ENCODE results near the gene GFOD1. TPM values are rescaled to one million over a fixed set of nuclear protein-coding genes. Genes with fewer than 3 reads are reported as not detected.

GFOD1 gene
- total and polyA plus RNA-seq, 2 of the 4 experiments (the other 2 are of a cell fraction), result 1.8 to 3.4 TPM

DNA sequence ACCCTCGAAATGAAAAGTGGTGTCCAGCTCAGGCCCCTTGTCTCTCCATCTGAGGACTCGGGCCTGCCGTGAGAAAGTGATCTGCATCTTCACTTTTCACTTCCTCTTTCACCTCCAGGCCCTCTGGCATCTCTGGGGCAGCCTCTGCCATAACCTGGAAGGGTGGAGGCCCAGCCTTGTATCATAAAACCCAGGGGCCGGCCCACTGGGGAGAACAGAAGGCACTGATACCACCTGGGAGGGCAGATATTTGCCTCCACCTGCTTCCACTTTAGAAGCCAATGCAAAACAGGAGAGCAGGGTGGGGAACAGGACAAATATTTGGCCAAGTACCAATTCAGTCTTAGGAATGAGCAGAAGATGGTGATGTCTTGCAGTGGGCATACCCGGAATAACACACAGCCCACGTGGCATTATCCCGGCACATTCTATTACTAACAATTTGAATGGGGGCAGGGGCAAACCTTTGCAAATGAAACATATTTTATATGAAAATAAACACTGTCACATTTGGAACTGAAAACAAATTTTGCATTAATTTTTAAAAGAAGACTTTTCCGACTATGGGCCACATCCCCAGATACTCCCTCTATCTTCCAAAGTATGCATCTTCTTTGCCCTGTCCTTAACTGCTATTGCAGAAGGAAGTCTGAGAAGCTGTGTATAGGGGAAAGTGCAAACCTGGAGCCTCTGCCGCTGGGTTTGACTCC lies 89.9 kb downstream of the GFOD1 start:
- intact Hi-C loops (cut with micrococcal nuclease) (no loop called here), dilution Hi-C loops (cut with HindIII; ENCODE audit: low sequenced_read_pairs, unreplicated experiment) (no loop called here), in situ Hi-C loops (cut with MboI; ENCODE audit: low sequenced_read_pairs) (no loop called here)
- Histone ChIP-seq H4K91ac (ENCODE audit: insufficient read depth, low read depth, low read length) (no peak overlapping the region), H2BK15ac (ENCODE audit: low read depth, low read length) (no peak overlapping the region), H3K4me2 (ENCODE audit: low read depth, low read length) (no peak overlapping the region), H3K9ac (ENCODE audit: low read depth, low read length) (no peak overlapping the region), H2BK120ac (ENCODE audit: low read depth, low read length) (no peak overlapping the region), H2AK9ac (replicated peaks; ENCODE audit: low read depth, low read length, poor library complexity) (no peak overlapping the region), H4K20me1 (ENCODE audit: insufficient read depth, low read length) (no peaks in the 10 kb centered on the region), H3K27ac (ENCODE audit: insufficient read depth, low read length) (no peak overlapping the region), H3K14ac (replicated peaks; ENCODE audit: low read depth, low read length) (no peak overlapping the region), H3K9me1 (ENCODE audit: insufficient read depth, low read length) (peaks cover 5% of the 10 kb centered on the region; the same call in 1 of the 2 replicates), H3K36me3 (ENCODE audit: control insufficient read depth, insufficient read depth, low read length) (no peaks in the 10 kb centered on the region), H3K4me3 (ENCODE audit: insufficient read depth, low read depth, low read length) (no peak overlapping the region), H3K27me3 (ENCODE audit: control insufficient read depth, insufficient read depth, low read length) (no peaks in the 10 kb centered on the region), H2BK5ac (ENCODE audit: low read depth, low read length, poor library complexity, severe bottlenecking) (no peak overlapping the region), H2AFZ (replicated peaks; ENCODE audit: low read length, poor library complexity) (no peak overlapping the region), H3K79me1 (ENCODE audit: low read depth in 1 of 2, low read length in 2 of 2) (peaks cover 2 to 4% of the 10 kb centered on the region in 2 experiments; a peak in 1 of 4 replicates), H3K18ac (ENCODE audit: low read depth, low read length) (no peak overlapping the region), H3K56ac (ENCODE audit: extremely low read depth, insufficient read depth, low read length) (no peak overlapping the region), H2BK20ac (ENCODE audit: low read depth, low read length) (no peak overlapping the region), H4K5ac (ENCODE audit: low read depth, low read length) (no peak overlapping the region), H3K4ac (ENCODE audit: low read depth, low read length) (no peak overlapping the region), H2AK5ac (ENCODE audit: low read depth, low read length) (no peak overlapping the region), H3K23ac (ENCODE audit: low read depth, low read length) (no peak overlapping the region), H3K9me3 (ENCODE audit: control insufficient read depth, insufficient read depth, low read length) (no peaks in the 10 kb centered on the region), H3K4me1 (ENCODE audit: control insufficient read depth, insufficient read depth, low read length) (peaks cover 8% of the 10 kb centered on the region), H4K8ac (ENCODE audit: low read depth in 2 of 2, low read length in 2 of 2) (no peak overlapping the region)
- POLR2A ChIA-PET (ENCODE audit: unreplicated experiment), result no interaction called here
- ATAC-seq (ENCODE audit: low read depth), result peak; percentile 29; the same call in 1 of the 2 replicates
- no TSS peak for BruUV-seq (replicated peaks)
- no peak for DNase-seq
- CTCF ChIA-PET, result interaction anchor here (1.2 kb wide), 1 partner anchor 40 kb away, joined by 4 read pairs; no protein-coding TSS in a partner anchor
- TF ChIP-seq BHLHE40 (IDR thresholded peaks at IDR 0.05; ENCODE audit: low read depth, low read length) (no peak), RFX5 (IDR thresholded peaks at IDR 0.05; ENCODE audit: low read depth, low read length) (no peak), RCOR1 (IDR thresholded peaks at IDR 0.05; ENCODE audit: insufficient replicate concordance, low read length) (no peak), NFE2L2 (IDR thresholded peaks at IDR 0.05; ENCODE audit: low read depth, low read length) (no peak), CTCF (conservative IDR thresholded peaks at IDR 0.05; ENCODE audit: low read depth, low read length) (0 out of 2 replicates have a peak, but pooled peaks have one; percentile 13)
- WGBS, 2 experiments (ENCODE audit: extremely low coverage in 2 of 2, insufficient read length in 1 of 2), result 100% methylated on average over 2 of the region's 9 CpGs; no CpG with 5 or more reads in 1 of the 2 experiments
